NCI-H2081 (cell line): ENCODE results near the gene GFPT2.
A peak's percentile ranks its signal among the peaks of the same experiment; 100 is the strongest.

ENCODE experiments used
- DNase-seq, 2 experiments: peaks; one replicate each; lab custom pipeline; 2025; lab: John Stamatoyannopoulos, UW

Gene GFPT2

GRCh38 chr5:180281706-180282105, 71.4 kb downstream of the GFPT2 start:
- DNase-seq = peak; percentile 84 to 97

GRCh38 chr5:180274695-180275094, 78.4 kb downstream of the GFPT2 start:
- DNase-seq = no peak

DNA sequence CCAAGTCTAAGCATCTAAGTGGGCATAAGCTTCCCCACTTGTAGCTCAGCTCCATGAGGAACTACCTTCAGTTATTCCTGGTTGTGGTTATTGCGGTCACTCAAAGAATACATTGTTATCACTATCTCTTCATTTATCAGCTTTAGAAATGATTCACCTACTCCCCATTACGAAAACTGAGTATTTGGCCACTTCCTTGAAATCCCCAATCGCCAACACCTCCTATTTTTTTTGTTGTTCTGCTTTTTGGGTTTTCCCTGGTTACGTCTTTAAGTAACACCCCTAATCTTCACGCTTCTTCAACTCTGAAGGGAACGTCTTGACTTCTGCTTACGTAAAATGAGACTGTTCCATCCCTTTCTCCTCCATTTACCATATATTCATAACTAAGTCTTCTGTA, 81.9 kb downstream of the GFPT2 start:
- no peak for DNase-seq

DNA sequence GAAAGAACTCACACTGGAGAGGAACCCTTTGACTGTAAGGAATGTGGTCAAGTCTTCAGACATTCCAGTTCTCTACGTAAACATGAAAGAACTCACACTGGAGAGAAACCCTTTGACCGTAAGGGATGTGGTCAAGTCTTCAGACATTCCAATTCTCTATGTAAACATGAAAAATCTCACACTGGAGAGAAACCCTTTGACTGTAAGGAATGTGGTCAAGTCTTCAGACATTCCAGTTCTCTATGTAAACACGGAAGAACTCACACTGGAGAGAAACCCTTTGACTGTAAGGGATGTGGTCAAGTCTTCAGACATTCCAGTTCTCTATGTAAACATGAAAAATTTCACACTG, 93.9 kb downstream of the GFPT2 start:
- no peak for DNase-seq

GRCh38 chr5:180253036-180253824, 99.9 kb downstream of the GFPT2 start:
- DNase-seq = no peak

DNA sequence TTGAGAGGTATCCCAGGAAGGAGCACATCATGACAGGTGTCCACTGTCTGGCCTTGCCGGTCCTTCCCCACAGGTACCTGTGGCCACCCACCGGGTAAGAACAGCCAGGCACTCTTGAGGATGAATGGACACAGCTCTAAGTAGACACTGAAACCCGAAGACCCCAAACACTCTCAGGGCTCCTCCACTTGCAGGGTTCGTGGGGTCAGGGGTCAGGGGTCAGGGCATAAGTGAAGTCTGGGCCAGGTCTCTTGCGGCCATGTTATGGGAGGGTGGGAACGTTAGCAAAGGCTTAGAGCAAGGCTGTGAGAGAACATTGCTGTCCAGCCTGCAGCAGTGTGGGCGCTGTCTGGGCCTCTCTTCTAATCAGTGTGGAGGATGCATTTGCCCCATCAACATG, 101.2 kb downstream of the GFPT2 start:
- DNase-seq = no peak

GRCh38 chr5:180251141-180251540, 102.0 kb downstream of the GFPT2 start:
- DNase-seq = no peak
